ENCODE data around the gene OGFRL1.

OGFRL1 gene

GRCh38 chr6:71284785-71285184 lies 3.8 kb upstream of the OGFRL1 start:
- in situ Hi-C loops (cut with MboI; ENCODE audit: low sequenced_read_pairs): no loop called here

GRCh38 chr6:71287038-71287437 lies 1.6 kb upstream of the OGFRL1 start:
- in situ Hi-C loops (cut with MboI; ENCODE audit: low sequenced_read_pairs): no loop called here

- in situ Hi-C loops (cut with MboI; ENCODE audit: low sequenced_read_pairs): no loop called here
These were observed 734 bp upstream of the OGFRL1 start for GRCh38 chr6:71287926-71288227.

- in situ Hi-C loops (cut with MboI; ENCODE audit: low sequenced_read_pairs): no loop called here
These were observed 609 bp downstream of the OGFRL1 start for GRCh38 chr6:71289039-71289801.

GRCh38 chr6:71289802-71290175 lies 1.2 kb downstream of the OGFRL1 start:
- in situ Hi-C loops (cut with MboI; ENCODE audit: low sequenced_read_pairs): no loop called here

- in situ Hi-C loops (cut with MboI; ENCODE audit: low sequenced_read_pairs): no loop called here
These were observed 2.0 kb downstream of the OGFRL1 start for GRCh38 chr6:71290611-71291010.

- in situ Hi-C loops (cut with MboI; ENCODE audit: low sequenced_read_pairs): no loop called here
These were observed 3.4 kb downstream of the OGFRL1 start for GRCh38 chr6:71292001-71292400.

- in situ Hi-C loops (cut with MboI; ENCODE audit: low sequenced_read_pairs): no loop called here
These were observed 5.5 kb downstream of the OGFRL1 start for GRCh38 chr6:71294121-71294523.

GRCh38 chr6:71298459-71298858 lies 9.8 kb downstream of the OGFRL1 start:
- in situ Hi-C loops (cut with MboI; ENCODE audit: low sequenced_read_pairs): no loop called here

- in situ Hi-C loops (cut with MboI; ENCODE audit: low sequenced_read_pairs): no loop called here
These were observed 11.2 kb downstream of the OGFRL1 start for GRCh38 chr6:71299541-71300470.

GRCh38 chr6:71300561-71301168 lies 12.1 kb downstream of the OGFRL1 start:
- in situ Hi-C loops (cut with MboI; ENCODE audit: low sequenced_read_pairs): no loop called here

- in situ Hi-C loops (cut with MboI; ENCODE audit: low sequenced_read_pairs): no loop called here
These were observed 12.9 kb downstream of the OGFRL1 start for GRCh38 chr6:71301546-71301945.

GRCh38 chr6:71309656-71310055 lies 21.0 kb downstream of the OGFRL1 start:
- in situ Hi-C loops (cut with MboI; ENCODE audit: low sequenced_read_pairs): no loop called here

- in situ Hi-C loops (cut with MboI; ENCODE audit: low sequenced_read_pairs): no loop called here
These were observed 21.6 kb downstream of the OGFRL1 start for GRCh38 chr6:71310261-71310660.

GRCh38 chr6:71312089-71312488 lies 23.5 kb downstream of the OGFRL1 start:
- in situ Hi-C loops (cut with MboI; ENCODE audit: low sequenced_read_pairs): no loop called here

- in situ Hi-C loops (cut with MboI; ENCODE audit: low sequenced_read_pairs): no loop called here
These were observed 28.8 kb downstream of the OGFRL1 start for GRCh38 chr6:71317441-71317840.

GRCh38 chr6:71320041-71320440 lies 31.4 kb downstream of the OGFRL1 start:
- in situ Hi-C loops (cut with MboI; ENCODE audit: low sequenced_read_pairs): no loop called here

GRCh38 chr6:71321314-71321713 lies 32.7 kb downstream of the OGFRL1 start:
- in situ Hi-C loops (cut with MboI; ENCODE audit: low sequenced_read_pairs): no loop called here

- in situ Hi-C loops (cut with MboI; ENCODE audit: low sequenced_read_pairs): no loop called here
These were observed 35.7 kb downstream of the OGFRL1 start for GRCh38 chr6:71324194-71324785.

GRCh38 chr6:71326611-71327010 lies 38.0 kb downstream of the OGFRL1 start:
- in situ Hi-C loops (cut with MboI; ENCODE audit: low sequenced_read_pairs): no loop called here

GRCh38 chr6:71330501-71330900 lies 41.9 kb downstream of the OGFRL1 start:
- in situ Hi-C loops (cut with MboI; ENCODE audit: low sequenced_read_pairs): no loop called here
